SU-DHL-6 (cell line): Measurements from ENCODE around the gene NRN1L.

ENCODE experiments used
- CTCF ChIP-seq: fragments of 200-600 bp; sonication (generic); IDR thresholded peaks from one replicate; pipeline ENCODE4 v1.5.1; 2017; ENCODE audit warnings: antibody characterized with exemption, mild to moderate bottlenecking, low read length, moderate library complexity; ENCODE audit not compliant: insufficient read depth, poor library complexity, severe bottlenecking
- EZH2phosphoT487 ChIP-seq: fragments of 200-600 bp; sonication (generic), shearing (Covaris generic); conservative IDR thresholded peaks from 2 replicates; pipeline ENCODE4 v1.6.1; 2018; ENCODE audit warnings: mild to moderate bottlenecking, antibody characterized with exemption, low read length, moderate library complexity, mixed read lengths

- no peak for TF ChIP-seq CTCF
- no peak for TF ChIP-seq EZH2phosphoT487
Measured at GRCh38 chr16:67932462-67932840, 47.8 kb downstream of the NRN1L start.
